OCI-LY1 (cell line): ENCODE measurements around the gene NTHL1.

ENCODE experiments used
- H2AFZ ChIP-seq: fragments of 200-600 bp; sonication (generic), shearing (Covaris generic); 2 replicates; pipeline ENCODE4 v1.6.0; 2014; ENCODE audit warnings: antibody characterized with exemption, mild to moderate bottlenecking, low read length
- H3F3A ChIP-seq: fragments of 200-600 bp; sonication (generic), shearing (Covaris generic); 2 replicates; pipeline ENCODE4 v1.6.0; 2014; ENCODE audit warnings: mild to moderate bottlenecking, antibody characterized with exemption, low read length, moderate library complexity; ENCODE audit not compliant: insufficient read depth
- H3K27ac ChIP-seq: fragments of 200-600 bp; sonication (generic); 2 replicates; pipeline ENCODE4 v1.5.1; 2014; ENCODE audit warnings: low read length, mixed run types, mild to moderate bottlenecking, low read depth; ENCODE audit not compliant: poor library complexity, severe bottlenecking
- H3K27me3 ChIP-seq: fragments of 200-600 bp; sonication (generic); 2 replicates; pipeline ENCODE4 v1.6.0; 2014; ENCODE audit warnings: antibody characterized with exemption, mild to moderate bottlenecking, low read length, moderate library complexity; ENCODE audit not compliant: insufficient read depth
- H3K36me3 ChIP-seq: fragments of 200-600 bp; sonication (generic); 2 replicates; pipeline ENCODE4 v1.6.1; 2014; ENCODE audit warnings: mild to moderate bottlenecking, antibody characterized with exemption, low read length, moderate library complexity, mixed read lengths; ENCODE audit not compliant: insufficient read depth
- H3K4me1 ChIP-seq: fragments of 200-600 bp; sonication (generic); 2 replicates; pipeline ENCODE4 v1.5.1; 2014; ENCODE audit warnings: mild to moderate bottlenecking, low read length, moderate library complexity; ENCODE audit not compliant: insufficient read depth, severe bottlenecking
- H3K4me2 ChIP-seq: fragments of 200-600 bp; sonication (generic), shearing (Covaris generic); 2 replicates; pipeline ENCODE4 v1.6.1; 2014; ENCODE audit warnings: low read length
- H3K4me3 ChIP-seq: fragments of 200-600 bp; sonication (generic); 2 replicates; pipeline ENCODE4 v1.5.1; 2014; ENCODE audit warnings: low read length, low read depth, mild to moderate bottlenecking, mixed read lengths; ENCODE audit not compliant: poor library complexity, severe bottlenecking
- H3K79me2 ChIP-seq: fragments of 200-600 bp; shearing (Covaris generic); 2 replicates; pipeline ENCODE4 v1.6.1; 2016; ENCODE audit warnings: mixed run types, low read length, mixed read lengths; ENCODE audit not compliant: insufficient read depth
- H3K9ac ChIP-seq: fragments of 200-600 bp; sonication (generic), shearing (Covaris generic); 2 replicates; pipeline ENCODE4 v1.6.1; 2014; ENCODE audit warnings: mild to moderate bottlenecking, low read length, mixed read lengths
- H3K9me2 ChIP-seq: fragments of 200-600 bp; sonication (generic), shearing (Covaris generic); 2 replicates; pipeline ENCODE4 v1.6.1; 2014; ENCODE audit warnings: low read depth, mild to moderate bottlenecking, low read length, mixed read lengths
- H3K9me3 ChIP-seq: fragments of 200-600 bp; shearing (Covaris generic); 2 replicates; pipeline ENCODE4 v1.6.1; 2014; ENCODE audit warnings: low read length, mixed read lengths
- H4K20me1 ChIP-seq: fragments of 200-600 bp; sonication (generic), shearing (Covaris generic); 2 replicates; pipeline ENCODE4 v1.6.0; 2016; ENCODE audit warnings: mild to moderate bottlenecking, low read length; ENCODE audit not compliant: insufficient read depth
- CTCF ChIP-seq: fragments of 200-600 bp; sonication (generic), shearing (Covaris generic); IDR thresholded peaks from 2 replicates; pipeline ENCODE4 v1.5.1; 2017; ENCODE audit warnings: mild to moderate bottlenecking, antibody characterized with exemption, low read length, moderate library complexity, mixed read lengths
- EZH2 ChIP-seq: fragments of 200-600 bp; sonication (generic), shearing (Covaris generic); IDR thresholded peaks from 2 replicates; pipeline ENCODE4 v1.8.0; 2017; ENCODE audit warnings: borderline replicate concordance, mixed run types, mild to moderate bottlenecking, antibody characterized with exemption, low read length, moderate library complexity, mixed read lengths

Gene NTHL1

GRCh38 chr16:2025878-2026460 is 21.7 kb downstream of the NTHL1 start:
- Histone ChIP-seq H3K9ac (no peak overlapping the region), H4K20me1 (no peaks in the 10 kb centered on the region), H3K9me3 (no peaks in the 10 kb centered on the region), H3K36me3 (no peaks in the 10 kb centered on the region), H3K79me2 (no peaks in the 10 kb centered on the region), H3F3A (no peaks in the 10 kb centered on the region), H3K4me2 (no peak overlapping the region), H2AFZ (no peak overlapping the region), H3K4me3 (no peak overlapping the region), H3K27me3 (peaks cover 23% of the 10 kb centered on the region), H3K4me1 (peaks cover 16% of the 10 kb centered on the region), H3K27ac (no peak overlapping the region), H3K9me2 (no peaks in the 10 kb centered on the region)
- TF ChIP-seq EZH2 (no peak), CTCF (no peak)

GRCh38 chr16:2025251-2025650 is 22.4 kb downstream of the NTHL1 start:
- Histone ChIP-seq H3K79me2 (no peaks in the 10 kb centered on the region), H3K36me3 (no peaks in the 10 kb centered on the region), H3F3A (no peaks in the 10 kb centered on the region), H3K9ac (no peak overlapping the region), H3K4me3 (no peak overlapping the region), H3K4me1 (peaks cover 16% of the 10 kb centered on the region), H3K9me2 (no peaks in the 10 kb centered on the region), H2AFZ (no peak overlapping the region), H3K27ac (no peak overlapping the region), H4K20me1 (no peaks in the 10 kb centered on the region), H3K27me3 (peaks cover 20% of the 10 kb centered on the region), H3K4me2 (no peak overlapping the region), H3K9me3 (no peaks in the 10 kb centered on the region)
- TF ChIP-seq CTCF (no peak), EZH2 (no peak)

GRCh38 chr16:2024032-2024420 is 23.6 kb downstream of the NTHL1 start:
- Histone ChIP-seq H3K27ac (no peak overlapping the region), H3K9me3 (no peaks in the 10 kb centered on the region), H3K36me3 (no peaks in the 10 kb centered on the region), H3K4me2 (no peak overlapping the region), H3K4me3 (no peak overlapping the region), H3K9me2 (no peaks in the 10 kb centered on the region), H3F3A (no peaks in the 10 kb centered on the region), H2AFZ (no peak overlapping the region), H3K4me1 (peaks cover 16% of the 10 kb centered on the region), H3K9ac (no peak overlapping the region), H3K27me3 (peaks cover 16% of the 10 kb centered on the region), H3K79me2 (no peaks in the 10 kb centered on the region), H4K20me1 (no peaks in the 10 kb centered on the region)
- TF ChIP-seq EZH2 (no peak), CTCF (no peak)
